ENCODE data around the gene SRBD1. TPM values are rescaled to one million over a fixed set of nuclear protein-coding genes. Genes with fewer than 3 reads are reported as not detected.

SRBD1 gene
- total and polyA plus RNA-seq, 2 of the 8 experiments (the other 6 are each of a cell fraction or from before 2014, with no cell fraction given): 4.6 to 20.0 TPM

GRCh38 chr2:45612285-45612684 lies 1.2 kb upstream of the SRBD1 start:
- no peak for FAIRE-seq
- TF ChIP-seq RXRA (IDR thresholded peaks at IDR 0.05; ENCODE audit: insufficient read depth, low read depth, low read length) (no peak), BACH1 (IDR thresholded peaks at IDR 0.05; ENCODE audit: low read length) (no peak), SAP30 (IDR thresholded peaks at IDR 0.05; ENCODE audit: insufficient read depth, insufficient replicate concordance, low read length) (no peak), SIN3A (conservative IDR thresholded peaks at IDR 0.05 in 1 of 2, IDR thresholded peaks at IDR 0.05 in 1 of 2; ENCODE audit: low read depth in 1 of 2, low read length in 2 of 2) (no peak), TCF12 (IDR thresholded peaks at IDR 0.05; ENCODE audit: low read depth, low read length) (no peak), TBP (IDR thresholded peaks at IDR 0.05; ENCODE audit: low read depth, low read length) (no peak), TAF7 (optimal IDR thresholded peaks at IDR 0.05; ENCODE audit: borderline replicate concordance, low read depth, low read length) (no peak), TAF1 (IDR thresholded peaks at IDR 0.05; ENCODE audit: low read depth, low read length) (no peak), HDAC2 (IDR thresholded peaks at IDR 0.05; ENCODE audit: borderline replicate concordance in 1 of 2, low read depth in 2 of 2, low read length in 2 of 2) (no peak), KDM5A (IDR thresholded peaks at IDR 0.05; ENCODE audit: low read length) (no peak), POU5F1 (IDR thresholded peaks at IDR 0.05; ENCODE audit: low read depth, low read length) (no peak), FOSL1 (IDR thresholded peaks at IDR 0.05; ENCODE audit: insufficient read depth, low read depth, low read length) (no peak), BRCA1 (IDR thresholded peaks at IDR 0.05; ENCODE audit: low read depth, low read length) (no peak)
- TF ChIP-seq, protein P1, sequence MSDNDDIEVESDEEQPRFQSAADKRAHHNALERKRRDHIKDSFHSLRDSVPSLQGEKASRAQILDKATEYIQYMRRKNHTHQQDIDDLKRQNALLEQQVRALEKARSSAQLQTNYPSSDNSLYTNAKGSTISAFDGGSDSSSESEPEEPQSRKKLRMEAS (IDR thresholded peaks at IDR 0.05): no peak

More at GRCh38 chr2:45612285-45612684, 1.2 kb upstream of the SRBD1 start:
- H3K9ac ChIP-seq (replicated peaks in 1 of 4; ENCODE audit: extremely low read depth in 1 of 4, low read depth in 3 of 4, low read length in 3 of 4): no peak overlapping the region
- ChIA-PET POLR2A (ENCODE audit: partially characterized antibody) (interaction anchor here (1.1 kb wide), 1 partner anchor 40 kb away, joined by 3 read pairs; no protein-coding TSS in a partner anchor), CTCF (ENCODE audit: partially characterized antibody) (no interaction called here)
- no peak overlapping the region for H4K5ac ChIP-seq (ENCODE audit: insufficient read length, low read depth, low read length)
- H2BK5ac ChIP-seq (ENCODE audit: low read depth, low read length): no peak overlapping the region
- H3K23me2 ChIP-seq (ENCODE audit: low read depth, low read length): no peaks in the 10 kb centered on the region
- H3K4me2 ChIP-seq (ENCODE audit: insufficient read depth in 1 of 2, low read depth in 2 of 2, low read length in 2 of 2): no peak overlapping the region; a peak in 1 of 4 replicates
- peaks cover 0 to 3% (median 0%) of the 10 kb centered on the region in 4 experiments; a peak in 1 of 7 replicates for H3K4me1 ChIP-seq (replicated peaks in 1 of 4; ENCODE audit: control insufficient read depth in 3 of 4, insufficient read depth in 4 of 4, low read length in 3 of 4)
- peaks cover 0 to 28% of the 10 kb centered on the region in 2 experiments; a peak in 2 of 4 replicates for H3K79me2 ChIP-seq (ENCODE audit: control insufficient read depth in 1 of 2, insufficient read depth in 2 of 2, low read length in 2 of 2)
- H3K18ac ChIP-seq (ENCODE audit: extremely low read depth, low read length): no peak overlapping the region
- no peak overlapping the region for H2AFZ ChIP-seq (ENCODE audit: low read length)
- no peak overlapping the region for H4K8ac ChIP-seq (ENCODE audit: extremely low read depth, insufficient read depth, low read length)
- no peak overlapping the region for H3K27ac ChIP-seq (ENCODE audit: low read depth, low read length)
- H4K20me1 ChIP-seq (replicated peaks in 1 of 2; ENCODE audit: control insufficient read depth in 1 of 2, insufficient read depth in 2 of 2, low read length in 2 of 2): no peaks in the 10 kb centered on the region
- H3K36me3 ChIP-seq (ENCODE audit: control insufficient read depth in 2 of 4, insufficient read depth in 4 of 4, low read length in 3 of 4): no peaks in the 10 kb centered on the region
- no peak overlapping the region for H3K4ac ChIP-seq (replicated peaks; ENCODE audit: insufficient read length, low read depth, low read length)
- no peak overlapping the region for H3K56ac ChIP-seq (replicated peaks; ENCODE audit: insufficient read length, low read depth, low read length)
- no peak overlapping the region for H3K23ac ChIP-seq (ENCODE audit: insufficient read length)
- no peak overlapping the region for H3K14ac ChIP-seq (ENCODE audit: insufficient read length)
- H2BK120ac ChIP-seq (replicated peaks; ENCODE audit: low read depth, low read length): no peak overlapping the region
- no peak overlapping the region for H2AK5ac ChIP-seq (ENCODE audit: low read depth, low read length)
- no peak overlapping the region for H2BK15ac ChIP-seq (ENCODE audit: low read length)
- H4K91ac ChIP-seq (replicated peaks; ENCODE audit: insufficient read length, low read length): no peak overlapping the region
- 76% methylated on average over 2 of the region's 2 CpGs; no CpG with 5 or more reads in 1 of the 2 experiments for WGBS, 2 experiments (ENCODE audit: extremely low coverage in 1 of 2, insufficient coverage in 1 of 2, insufficient read length in 1 of 2, insufficient replicate concordance in 2 of 2, low coverage in 1 of 2, low lambda C conversion rate in 2 of 2, missing lambda C conversion rate in 1 of 2)
- H3K9me3 ChIP-seq (ENCODE audit: insufficient read depth in 2 of 2, low read depth in 1 of 2, low read length in 1 of 2): no peaks in the 10 kb centered on the region
- H2BK20ac ChIP-seq (ENCODE audit: low read length): no peak overlapping the region
- no peaks in the 10 kb centered on the region; the same call in 1 of the 2 replicates for H3K79me1 ChIP-seq (ENCODE audit: low read depth, low read length)
- no peak for DNase-seq (ENCODE audit: low read depth in 1 of 2, low spot score in 2 of 2)
- H3K27me3 ChIP-seq (replicated peaks in 1 of 4; ENCODE audit: control insufficient read depth in 3 of 4, extremely low read depth in 1 of 4, insufficient read depth in 3 of 4, low read length in 3 of 4): no peaks in the 10 kb centered on the region
- H2BK12ac ChIP-seq (ENCODE audit: low read depth, low read length): no peak overlapping the region
- H3K4me3 ChIP-seq (ENCODE audit: extremely low read depth in 1 of 4, insufficient read depth in 2 of 4, low read depth in 3 of 4, low read length in 4 of 4): no peak overlapping the region

Data from H1 (cell line).